Spleen (tissue), 3 donors: ENCODE measurements around the gene TXNRD2.

ENCODE experiments used
- POLR2A ChIP-seq, 3 donors: fragments of 450-650 bp; IDR thresholded peaks; one replicate each; pipeline ENCODE4 v1.5.1; 2017; ENCODE audit warnings: antibody characterized with exemption in 3 of 3, mild to moderate bottlenecking in 1 of 3
- POLR2AphosphoS5 ChIP-seq, 3 donors: sonication (generic); formaldehyde crosslinking; IDR thresholded peaks; one replicate each; pipeline ENCODE4 v1.5.1; 2017; ENCODE audit warnings: antibody characterized with exemption in 3 of 3

DNA sequence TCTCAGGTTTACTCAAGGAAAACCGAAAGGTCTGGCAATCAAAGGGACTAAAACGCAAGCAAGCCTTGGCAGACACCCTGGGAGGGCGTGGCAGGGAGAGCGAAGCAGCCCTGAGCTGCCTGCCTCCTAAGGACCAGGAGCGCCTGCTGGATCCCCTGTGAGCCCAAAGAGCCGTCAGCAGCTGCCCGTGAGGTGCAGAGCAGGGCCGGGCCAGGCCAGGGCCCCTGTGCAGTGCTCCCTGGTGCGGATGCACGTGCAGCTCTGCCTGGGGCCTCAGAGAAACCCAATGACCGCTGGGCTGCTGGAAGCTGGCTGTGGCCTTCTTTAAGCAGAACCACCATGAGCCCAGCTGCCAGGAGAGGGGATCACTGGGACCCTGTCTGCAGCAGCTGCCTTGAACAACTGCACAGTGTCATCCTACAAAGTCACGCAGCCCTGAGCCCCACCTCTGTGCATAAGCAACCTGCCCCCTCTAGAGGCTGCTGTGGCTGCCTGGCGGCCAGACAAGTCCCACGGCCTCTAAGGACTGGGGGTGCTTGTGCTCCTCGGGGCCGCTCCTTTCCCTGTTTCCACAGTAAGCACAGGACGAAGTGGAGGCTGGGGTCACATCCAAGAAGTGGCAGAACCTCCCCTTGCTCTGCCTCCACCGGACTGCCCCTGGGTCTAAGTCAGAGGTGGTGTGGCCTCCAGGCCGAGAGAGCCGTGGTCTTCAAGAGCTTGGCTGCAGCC is 29.2 kb downstream of the TXNRD2 start:
- TF ChIP-seq POLR2A (IDR thresholded peaks at IDR 0.05) (no peak), POLR2AphosphoS5 (IDR thresholded peaks at IDR 0.05) (no peak)
